ENCODE results near the gene FGF14. TPM values are rescaled to one million over a fixed set of nuclear protein-coding genes. Genes with fewer than 3 reads are reported as not detected.

Gene FGF14
- total RNA-seq, 1 donor from 2014 or later = 1.4 TPM

GRCh38 chr13:101829484-101829883 lies 572.4 kb downstream of the FGF14 start:
- H3K27me3 Mint-ChIP-seq (ENCODE audit: insufficient read depth, low read depth) = no peaks in the 10 kb centered on the region
- H3K36me3 Mint-ChIP-seq = no peaks in the 10 kb centered on the region

GRCh38 chr13:101828119-101828518 lies 573.7 kb downstream of the FGF14 start:
- Histone ChIP-seq H3K27me3 (no peaks in the 10 kb centered on the region), H3K36me3 (no peaks in the 10 kb centered on the region), H4K20me1 (ENCODE audit: low read depth) (no peaks in the 10 kb centered on the region), H3K4me1 (no peaks in the 10 kb centered on the region), H2AFZ (replicated peaks) (no peak overlapping the region), H3F3A (ENCODE audit: low read depth) (no peaks in the 10 kb centered on the region), H3K4me2 (no peak overlapping the region), H3K4me3 (no peak overlapping the region), H3K79me2 (ENCODE audit: low read depth) (no peaks in the 10 kb centered on the region), H3K9ac (no peak overlapping the region), H3K9me3 (ENCODE audit: low read depth) (no peaks in the 10 kb centered on the region), H3K27ac (no peak overlapping the region)
- Mint-ChIP-seq H3K36me3 (no peaks in the 10 kb centered on the region), H3K9me3 (no peaks in the 10 kb centered on the region), H3K27me3 (ENCODE audit: insufficient read depth, low read depth) (no peaks in the 10 kb centered on the region), H3K4me1 (peaks cover 18% of the 10 kb centered on the region), H3K27ac (no peak overlapping the region), H3K4me3 (no peak overlapping the region)
- no peak for DNase-seq (ENCODE audit: low spot score)
- TF ChIP-seq CTCF (IDR thresholded peaks at IDR 0.05) (no peak), EZH2phosphoT487 (IDR thresholded peaks at IDR 0.05) (no peak), EZH2 (IDR thresholded peaks at IDR 0.05) (no peak)

More at GRCh38 chr13:101829484-101829883, 572.4 kb downstream of the FGF14 start:
- Histone ChIP-seq H3K4me1 (no peaks in the 10 kb centered on the region), H3K79me2 (ENCODE audit: low read depth) (no peaks in the 10 kb centered on the region), H3K4me3 (no peak overlapping the region), H3K9ac (no peak overlapping the region), H2AFZ (replicated peaks) (no peak overlapping the region), H3K27me3 (no peaks in the 10 kb centered on the region), H3K27ac (no peak overlapping the region), H3K9me3 (ENCODE audit: low read depth) (no peaks in the 10 kb centered on the region), H4K20me1 (ENCODE audit: low read depth) (no peaks in the 10 kb centered on the region), H3K36me3 (no peaks in the 10 kb centered on the region), H3F3A (ENCODE audit: low read depth) (no peaks in the 10 kb centered on the region), H3K4me2 (no peak overlapping the region)
- Mint-ChIP-seq H3K9me3 (no peaks in the 10 kb centered on the region), H3K27ac (no peak overlapping the region), H3K4me1 (peaks cover 13% of the 10 kb centered on the region), H3K4me3 (no peak overlapping the region)
- TF ChIP-seq EZH2phosphoT487 (IDR thresholded peaks at IDR 0.05) (no peak), EZH2 (IDR thresholded peaks at IDR 0.05) (no peak), CTCF (IDR thresholded peaks at IDR 0.05) (no peak)
- DNase-seq (ENCODE audit: low spot score) = no peak

- Mint-ChIP-seq H3K4me3 (no peak overlapping the region), H3K27me3 (ENCODE audit: insufficient read depth, low read depth) (no peaks in the 10 kb centered on the region), H3K36me3 (no peaks in the 10 kb centered on the region), H3K4me1 (no peaks in the 10 kb centered on the region), H3K9me3 (no peaks in the 10 kb centered on the region), H3K27ac (no peak overlapping the region)
- no peaks in the 10 kb centered on the region for H3K27me3 ChIP-seq
- no peaks in the 10 kb centered on the region for H3K4me1 ChIP-seq
- no peak overlapping the region for H3K4me3 ChIP-seq
- no peaks in the 10 kb centered on the region for H3K79me2 ChIP-seq (ENCODE audit: low read depth)
- H3K9ac ChIP-seq = no peak overlapping the region
- no peaks in the 10 kb centered on the region for H3K36me3 ChIP-seq
- no peak overlapping the region for H3K27ac ChIP-seq
- no peaks in the 10 kb centered on the region for H3K9me3 ChIP-seq (ENCODE audit: low read depth)
- no peak overlapping the region for H2AFZ ChIP-seq (replicated peaks)
- H4K20me1 ChIP-seq (ENCODE audit: low read depth) = no peaks in the 10 kb centered on the region
- TF ChIP-seq EZH2 (IDR thresholded peaks at IDR 0.05) = no peak
- no peak for TF ChIP-seq EZH2phosphoT487 (IDR thresholded peaks at IDR 0.05)
- no peak for TF ChIP-seq CTCF (IDR thresholded peaks at IDR 0.05)
- H3F3A ChIP-seq (ENCODE audit: low read depth) = no peaks in the 10 kb centered on the region
- no peak for DNase-seq (ENCODE audit: low spot score)
- H3K4me2 ChIP-seq = no peak overlapping the region
Observed at GRCh38 chr13:101817898-101818297, 584.0 kb downstream of the FGF14 start.

All from neural progenitor cell (in vitro differentiated cells).